Activated CD8-positive, alpha-beta T cell treated with anti-CD3 and anti-CD28 coated beads for 36 hours (primary cell): ENCODE measurements around the gene RGS5. TPM values are rescaled to one million over a fixed set of nuclear protein-coding genes. Genes with fewer than 3 reads are reported as not detected.
"Not testable (repeated sequence)": the region's sequence is repeated elsewhere in the genome, so short reads cannot be mapped to it uniquely, and the experiment has no call there.

ENCODE experiments used
- ATAC-seq: fragments of 200-7000 bp; cut with Tn5 transposase; one replicate; pipeline ENCODE4 v1.10.0; 2021; ENCODE audit warnings: mild to moderate bottlenecking, moderate library complexity
- CTCF ChIA-PET: fragments of 350-600 bp; sonication (Branson Sonifier 250); formaldehyde crosslinking; loops from one replicate; lab custom pipeline; 2021; ENCODE audit warnings: antibody characterized with exemption; lab: Charles Lee
- POLR2A ChIA-PET: fragments of 350-600 bp; sonication (Branson Sonifier 250); formaldehyde crosslinking; loops from one replicate; lab custom pipeline; 2021; ENCODE audit warnings: antibody characterized with exemption; lab: Charles Lee
- DNase-seq: peaks from one replicate; pipeline ENCODE4 v3.0.0-alpha.2; 2020
- H3K27ac Mint-ChIP-seq: one replicate; pipeline ENCODE4 v1.8.0; 2021; ENCODE audit warnings: mild to moderate bottlenecking, mixed read lengths
- H3K27me3 Mint-ChIP-seq: one replicate; pipeline ENCODE4 v1.8.0; 2021; ENCODE audit warnings: mixed read lengths
- H3K36me3 Mint-ChIP-seq: one replicate; pipeline ENCODE4 v1.8.0; 2021; ENCODE audit warnings: low read depth, mixed read lengths
- H3K4me1 Mint-ChIP-seq: one replicate; pipeline ENCODE4 v1.8.0; 2021; ENCODE audit warnings: low read depth, mixed read lengths
- H3K4me3 Mint-ChIP-seq: one replicate; pipeline ENCODE4 v1.8.0; 2021; ENCODE audit warnings: mild to moderate bottlenecking, moderate library complexity, mixed read lengths
- H3K9me3 Mint-ChIP-seq: one replicate; pipeline ENCODE4 v1.8.0; 2021; ENCODE audit warnings: mixed read lengths
- CTCF ChIP-seq: fragments of 200-600 bp; IDR thresholded peaks from one replicate; pipeline ENCODE4 v1.8.0; 2022; ENCODE audit warnings: antibody characterized with exemption, mild to moderate bottlenecking
- intact Hi-C: fragments of 100-400 bp; cut with micrococcal nuclease; formaldehyde crosslinking; loops from one replicate; pipeline ENCODE4 v1.10.0; 2022
- total RNA-seq, 2 experiments: library from RNA; stranded (reverse); gene quantifications; one replicate each; pipeline ENCODE4 v1.2.3, GENCODE V29; 2021

Gene RGS5
- total RNA-seq: 1 to 10 TPM; 3.6 to 6.0 TPM

- CTCF ChIA-PET: interaction anchor here (1.1 to 1.4 kb wide), 2 partner anchors 28 to 113 kb away, joined by 3 read pairs; no protein-coding TSS in a partner anchor
- TF ChIP-seq CTCF: no peak
Observed at GRCh38 chr1:163202833-163203451, at the start of gene RGS5. TSS of gene RGS5 (minus strand) at chr1:163202916. CDS start at chr1:163202835, 81 bp downstream.

GRCh38 chr1:163250382-163250974 lies 47.8 kb upstream of the RGS5 start:
- intact Hi-C loops: no loop called here
- no peaks in the 10 kb centered on the region for H3K9me3 Mint-ChIP-seq
- H3K4me3 Mint-ChIP-seq: no peak overlapping the region
- no peak overlapping the region for H3K27ac Mint-ChIP-seq
- no peak for ATAC-seq
- CTCF ChIA-PET: interaction anchor here (0.6 to 1.0 kb wide), 3 partner anchors 22 to 237 kb away, joined by 3 read pairs; no protein-coding TSS in a partner anchor
- POLR2A ChIA-PET: no interaction called here
- H3K4me1 Mint-ChIP-seq: no peaks in the 10 kb centered on the region
- DNase-seq: no peak
- TF ChIP-seq CTCF: no peak
- peaks cover 6% of the 10 kb centered on the region for H3K36me3 Mint-ChIP-seq
- no peaks in the 10 kb centered on the region for H3K27me3 Mint-ChIP-seq

More at GRCh38 chr1:163202833-163203451, at the start of gene RGS5:
- intact Hi-C loops: no loop called here
- H3K4me3 Mint-ChIP-seq: no peak within 1 kb of the TSS
- no peak for DNase-seq
- no peak for ATAC-seq
- H3K27me3 Mint-ChIP-seq: no peaks in the 10 kb centered on the region
- POLR2A ChIA-PET: no interaction called here
- no peak within 1 kb of the TSS for H3K27ac Mint-ChIP-seq
- no peaks in the 10 kb centered on the region for H3K4me1 Mint-ChIP-seq
- no peaks in the 10 kb centered on the region for H3K36me3 Mint-ChIP-seq
- H3K9me3 Mint-ChIP-seq: no peaks in the 10 kb centered on the region

- POLR2A ChIA-PET: no interaction called here
- H3K36me3 Mint-ChIP-seq: peaks cover 6% of the 10 kb centered on the region
- ATAC-seq: no peak
- TF ChIP-seq CTCF: no peak
- intact Hi-C loops: no loop called here
- CTCF ChIA-PET: no interaction called here
- no peaks in the 10 kb centered on the region for H3K27me3 Mint-ChIP-seq
- H3K27ac Mint-ChIP-seq: no peak overlapping the region
- no peaks in the 10 kb centered on the region for H3K9me3 Mint-ChIP-seq
- H3K4me1 Mint-ChIP-seq: no peaks in the 10 kb centered on the region
- DNase-seq: no peak
- no peak overlapping the region for H3K4me3 Mint-ChIP-seq
Observed at GRCh38 chr1:163248064-163248463, 45.3 kb upstream of the RGS5 start.

- H3K27ac Mint-ChIP-seq, H3K27me3 Mint-ChIP-seq, POLR2A ChIA-PET, H3K4me1 Mint-ChIP-seq, H3K9me3 Mint-ChIP-seq, H3K4me3 Mint-ChIP-seq, intact Hi-C loops, CTCF ChIA-PET, H3K36me3 Mint-ChIP-seq, DNase-seq, ATAC-seq: not testable (repeated sequence)
Observed at GRCh38 chr1:163244648-163245047, 41.9 kb upstream of the RGS5 start.

GRCh38 chr1:163241746-163242145 lies 39.0 kb upstream of the RGS5 start:
- Mint-ChIP-seq H3K4me1 (no peaks in the 10 kb centered on the region), H3K9me3 (no peaks in the 10 kb centered on the region), H3K4me3 (no peak overlapping the region), H3K27ac (no peak overlapping the region), H3K27me3 (no peaks in the 10 kb centered on the region), H3K36me3 (peaks cover 9% of the 10 kb centered on the region)
- ATAC-seq (no peak), DNase-seq (no peak)
- intact Hi-C loops: no loop called here
- ChIA-PET POLR2A (no interaction called here), CTCF (no interaction called here)
- TF ChIP-seq CTCF: no peak
